CD8-positive, alpha-beta memory T cell (primary cell): ENCODE results near the gene MAGI2. TPM values are rescaled to one million over a fixed set of nuclear protein-coding genes. Genes with fewer than 3 reads are reported as not detected.

Experiments used
- CTCF ChIA-PET: fragments of 350-600 bp; sonication (Branson Sonifier 250); formaldehyde crosslinking; loops from one replicate; lab custom pipeline; 2021; ENCODE audit warnings: antibody characterized with exemption; lab: Charles Lee
- POLR2A ChIA-PET: fragments of 350-600 bp; sonication (Branson Sonifier 250); formaldehyde crosslinking; loops from one replicate; lab custom pipeline; 2021; ENCODE audit warnings: antibody characterized with exemption; lab: Charles Lee
- DNase-seq, 5 donors: peaks; one replicate each; pipeline versions ENCODE4 v3.0.0 to v3.0.0-alpha.2; 2020 to 2022; ENCODE audit warnings: mixed read lengths in 1 of 5
- H3K27ac ChIP-seq: one replicate; pipeline ENCODE4 v1.7.0; 2013; ENCODE audit warnings: low read depth, mild to moderate bottlenecking, low read length, moderate library complexity
- H3K27me3 ChIP-seq: 2 replicates; pipeline ENCODE4 v1.7.0; 2013; ENCODE audit warnings: low read length, mild to moderate bottlenecking; ENCODE audit not compliant: insufficient read depth, poor library complexity, severe bottlenecking
- H3K36me3 ChIP-seq: 2 replicates; pipeline ENCODE4 v1.7.0; 2013; ENCODE audit warnings: mild to moderate bottlenecking, low read length, moderate library complexity; ENCODE audit not compliant: insufficient read depth
- H3K4me1 ChIP-seq: 2 replicates; pipeline ENCODE4 v1.7.0; 2013; ENCODE audit warnings: mild to moderate bottlenecking, low read length, moderate library complexity; ENCODE audit not compliant: insufficient read depth
- H3K4me3 ChIP-seq: 2 replicates; pipeline ENCODE4 v1.7.0; 2013; ENCODE audit warnings: mild to moderate bottlenecking, low read length
- H3K9me3 ChIP-seq: 2 replicates; pipeline ENCODE4 v1.7.0; 2013; ENCODE audit warnings: mild to moderate bottlenecking, low read length
- H3K27ac Mint-ChIP-seq, 8 donors: one replicate each; pipeline ENCODE4 v1.8.0; 2020 to 2021; ENCODE audit warnings: mixed read lengths in 8 of 8, mild to moderate bottlenecking in 6 of 8, inconsistent platforms in 3 of 8, moderate library complexity in 3 of 8
- H3K27me3 Mint-ChIP-seq, 2 donors: one replicate each; pipeline ENCODE4 v1.8.0; 2020 to 2021; ENCODE audit warnings: mixed read lengths in 2 of 2, mild to moderate bottlenecking in 1 of 2, moderate library complexity in 1 of 2
- H3K36me3 Mint-ChIP-seq, 3 donors: one replicate each; pipeline ENCODE4 v1.8.0; 2020 to 2021; ENCODE audit warnings: mixed read lengths in 3 of 3, inconsistent platforms in 1 of 3, mild to moderate bottlenecking in 1 of 3
- H3K4me1 Mint-ChIP-seq, 3 donors: one replicate each; pipeline ENCODE4 v1.8.0; 2020 to 2021; ENCODE audit warnings: mixed read lengths in 3 of 3, inconsistent platforms in 1 of 3, mild to moderate bottlenecking in 1 of 3
- H3K4me3 Mint-ChIP-seq, 7 donors: one replicate each; pipeline ENCODE4 v1.8.0; 2020 to 2021; ENCODE audit warnings: mixed read lengths in 7 of 7, mild to moderate bottlenecking in 6 of 7, moderate library complexity in 4 of 7, inconsistent platforms in 2 of 7
- H3K9me3 Mint-ChIP-seq, 5 donors: one replicate each; pipeline ENCODE4 v1.8.0; 2020 to 2022; ENCODE audit warnings: mixed read lengths in 5 of 5, mild to moderate bottlenecking in 3 of 5, moderate library complexity in 2 of 5, inconsistent platforms in 1 of 5
- polyA plus RNA-seq: library from polyadenylated mRNA; unstranded; fragments of 300-500 nt; fragmentation: Illumina TruSeq; gene quantifications from one replicate; pipeline ENCODE4 v1.2.3, GENCODE V29; 2021
- total RNA-seq, 2 experiments: library from RNA; stranded (reverse); gene quantifications; one replicate each; pipeline ENCODE4 v1.2.3, GENCODE V29; 2021

The MAGI2 gene
- total and polyA plus RNA-seq, 3 experiments from 2014 or later = 0.26 to 0.33 TPM; not detected in 1

DNA sequence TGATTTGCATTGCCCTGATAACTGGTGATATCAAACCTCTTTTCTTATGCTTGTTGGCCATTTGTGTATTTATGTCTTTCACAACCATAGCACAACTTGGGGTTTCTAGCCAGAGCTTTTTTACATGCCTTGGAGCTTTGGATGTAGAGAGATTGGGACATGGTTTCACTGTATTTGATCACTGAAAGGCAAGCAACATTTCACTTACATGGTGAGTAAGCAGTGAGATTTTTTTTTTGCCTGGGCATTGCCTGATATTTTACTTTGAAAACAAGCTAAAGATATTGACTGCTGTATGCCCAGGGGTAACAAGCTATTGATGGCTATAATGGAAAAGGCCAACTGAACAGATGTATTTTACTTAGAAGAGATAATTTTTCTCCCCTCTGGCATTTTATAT is 1395.9 kb downstream of the MAGI2 start:
- H3K4me1 Mint-ChIP-seq = no peaks in the 10 kb centered on the region
- peaks cover 18 to 51% of the 10 kb centered on the region in 2 donors for H3K27me3 Mint-ChIP-seq
- no peak overlapping the region for H3K27ac ChIP-seq
- H3K36me3 ChIP-seq = no peaks in the 10 kb centered on the region
- ChIA-PET POLR2A (no interaction called here), CTCF (interaction anchor here (1.7 kb wide), 1 partner anchor 38 kb away, joined by 3 read pairs; no protein-coding TSS in a partner anchor)
- no peaks in the 10 kb centered on the region for H3K27me3 ChIP-seq
- no peaks in the 10 kb centered on the region for H3K9me3 Mint-ChIP-seq
- no peak overlapping the region for H3K4me3 Mint-ChIP-seq
- DNase-seq = no peak
- no peaks in the 10 kb centered on the region for H3K36me3 Mint-ChIP-seq
- H3K4me1 ChIP-seq = no peaks in the 10 kb centered on the region
- H3K27ac Mint-ChIP-seq = no peak overlapping the region
- no peak overlapping the region for H3K4me3 ChIP-seq
- no peaks in the 10 kb centered on the region for H3K9me3 ChIP-seq

DNA sequence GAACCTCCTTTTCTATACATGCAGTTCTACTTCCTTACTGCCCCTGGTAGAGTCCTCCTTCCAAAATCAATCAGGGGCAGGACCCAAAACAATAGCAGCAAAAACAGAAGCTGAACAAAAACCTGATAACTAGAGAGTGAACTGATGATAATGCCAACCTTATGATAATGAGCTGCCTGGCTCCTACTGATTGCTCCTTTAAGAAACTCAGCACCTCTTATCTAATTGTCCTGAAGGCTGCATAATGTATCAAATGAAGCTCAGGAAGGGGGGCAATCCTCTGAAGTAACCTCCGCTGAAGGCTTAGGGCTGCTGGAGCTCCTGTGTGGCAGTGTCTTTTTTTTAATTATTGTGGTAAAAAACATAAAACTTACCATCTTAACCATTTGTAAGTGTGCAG is 1397.9 kb downstream of the MAGI2 start:
- DNase-seq = no peak
- H3K4me3 Mint-ChIP-seq = no peak overlapping the region
- H3K4me1 ChIP-seq = no peaks in the 10 kb centered on the region
- H3K27me3 Mint-ChIP-seq = peaks cover 18 to 45% of the 10 kb centered on the region in 2 donors
- CTCF ChIA-PET = interaction anchor here (0.8 kb wide), 1 partner anchor 115 kb away, joined by 3 read pairs; no protein-coding TSS in a partner anchor
- no peaks in the 10 kb centered on the region for H3K36me3 ChIP-seq
- no peak overlapping the region for H3K27ac ChIP-seq
- H3K9me3 ChIP-seq = no peaks in the 10 kb centered on the region
- no peaks in the 10 kb centered on the region for H3K9me3 Mint-ChIP-seq
- H3K36me3 Mint-ChIP-seq = no peaks in the 10 kb centered on the region
- no peaks in the 10 kb centered on the region for H3K4me1 Mint-ChIP-seq
- no peaks in the 10 kb centered on the region for H3K27me3 ChIP-seq
- POLR2A ChIA-PET = no interaction called here
- H3K27ac Mint-ChIP-seq = no peak overlapping the region
- H3K4me3 ChIP-seq = no peak overlapping the region

DNA sequence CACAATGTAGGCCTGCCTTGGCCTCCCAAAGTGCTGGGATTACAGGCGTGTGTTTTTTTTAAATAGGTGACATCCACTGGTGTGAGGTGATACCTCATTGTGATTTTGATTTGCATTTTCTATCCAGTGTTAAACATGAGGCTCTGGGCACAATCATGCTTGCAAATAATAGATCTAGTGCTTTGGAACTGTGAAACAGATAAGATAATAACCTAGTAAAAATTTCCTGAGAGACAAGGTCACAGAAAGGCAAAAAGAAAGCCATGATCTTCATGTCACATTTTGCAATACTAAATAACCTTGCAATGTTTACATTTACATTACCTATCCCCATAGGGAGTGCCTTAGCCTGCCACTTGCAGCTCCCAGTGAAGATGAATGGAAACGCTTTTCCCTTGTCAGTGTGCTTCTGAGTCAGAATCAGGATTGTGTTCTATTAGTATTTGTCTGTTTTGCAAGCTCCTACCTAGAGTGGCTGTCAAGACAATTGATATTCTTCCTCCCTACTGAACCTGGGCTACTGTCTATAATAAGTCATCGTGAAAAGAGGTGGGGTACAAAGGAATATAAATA is 1398.4 kb downstream of the MAGI2 start:
- Mint-ChIP-seq H3K36me3 (no peaks in the 10 kb centered on the region), H3K9me3 (no peaks in the 10 kb centered on the region), H3K27ac (no peak overlapping the region), H3K4me1 (no peaks in the 10 kb centered on the region), H3K27me3 (peaks cover 18 to 40% of the 10 kb centered on the region in 2 donors), H3K4me3 (no peak overlapping the region)
- CTCF ChIA-PET = interaction anchor here (0.8 kb wide), 1 partner anchor 115 kb away, joined by 3 read pairs; no protein-coding TSS in a partner anchor
- no peaks in the 10 kb centered on the region for H3K4me1 ChIP-seq
- H3K9me3 ChIP-seq = no peaks in the 10 kb centered on the region
- no peak overlapping the region for H3K4me3 ChIP-seq
- no peak overlapping the region for H3K27ac ChIP-seq
- POLR2A ChIA-PET = no interaction called here
- no peak for DNase-seq
- H3K36me3 ChIP-seq = no peaks in the 10 kb centered on the region
- no peaks in the 10 kb centered on the region for H3K27me3 ChIP-seq

DNA sequence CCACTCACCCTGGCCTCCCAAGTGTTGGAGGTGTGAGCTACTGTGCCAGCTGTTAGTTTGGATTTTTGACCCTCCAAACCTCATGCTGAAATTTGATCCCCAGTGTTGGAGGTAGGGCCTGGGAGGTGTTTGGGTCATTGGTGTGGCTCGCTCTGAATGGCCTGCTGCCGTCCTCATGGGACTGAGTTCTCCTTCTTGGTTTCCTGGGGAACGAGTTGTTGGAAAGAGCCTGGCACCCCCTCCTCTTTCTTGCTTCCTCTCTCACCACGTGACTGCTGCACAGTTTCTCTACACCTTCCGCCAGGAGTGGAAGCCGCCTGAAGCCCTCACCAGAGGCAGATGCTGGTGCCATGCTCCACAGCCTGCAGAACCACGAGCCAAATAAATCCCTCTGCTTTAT is 1401.4 kb downstream of the MAGI2 start:
- no peak overlapping the region for H3K27ac ChIP-seq
- no peak for DNase-seq
- no peaks in the 10 kb centered on the region for H3K4me1 ChIP-seq
- H3K36me3 ChIP-seq = no peaks in the 10 kb centered on the region
- Mint-ChIP-seq H3K36me3 (no peaks in the 10 kb centered on the region), H3K27me3 (peaks cover 5 to 27% of the 10 kb centered on the region in 2 donors), H3K4me3 (no peak overlapping the region), H3K4me1 (no peaks in the 10 kb centered on the region), H3K27ac (no peak overlapping the region), H3K9me3 (no peaks in the 10 kb centered on the region)
- no peak overlapping the region for H3K4me3 ChIP-seq
- no peaks in the 10 kb centered on the region for H3K27me3 ChIP-seq
- no peaks in the 10 kb centered on the region for H3K9me3 ChIP-seq
- ChIA-PET CTCF (no interaction called here), POLR2A (no interaction called here)

DNA sequence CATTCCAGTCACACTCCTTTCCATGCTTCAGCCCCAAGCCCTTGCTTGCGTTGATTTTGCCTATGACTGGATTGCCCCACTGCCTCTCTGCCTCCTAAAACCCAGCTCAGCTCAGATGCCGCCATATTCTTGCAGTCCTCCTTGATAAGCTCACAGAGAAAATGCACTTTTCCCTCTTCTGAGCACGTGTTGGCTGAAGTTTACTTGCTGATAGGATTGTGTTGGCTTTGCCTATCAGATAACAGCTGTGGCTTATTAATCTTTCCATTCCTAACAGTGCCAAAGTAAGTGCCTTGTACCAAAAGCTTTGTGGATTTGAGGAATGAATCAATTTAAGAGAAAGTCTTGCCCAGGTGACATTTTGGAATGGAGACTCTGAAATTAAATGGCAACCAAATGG is 1405.7 kb downstream of the MAGI2 start:
- ChIA-PET POLR2A (no interaction called here), CTCF (no interaction called here)
- no peak for DNase-seq
- Histone ChIP-seq H3K9me3 (no peaks in the 10 kb centered on the region), H3K36me3 (no peaks in the 10 kb centered on the region), H3K27ac (no peak overlapping the region), H3K4me3 (no peak overlapping the region), H3K4me1 (no peaks in the 10 kb centered on the region), H3K27me3 (no peaks in the 10 kb centered on the region)
- Mint-ChIP-seq H3K9me3 (no peaks in the 10 kb centered on the region), H3K36me3 (no peaks in the 10 kb centered on the region), H3K27ac (no peak overlapping the region), H3K4me3 (no peak overlapping the region), H3K27me3 (peaks cover 0 to 11% of the 10 kb centered on the region in 2 donors), H3K4me1 (no peaks in the 10 kb centered on the region)

DNA sequence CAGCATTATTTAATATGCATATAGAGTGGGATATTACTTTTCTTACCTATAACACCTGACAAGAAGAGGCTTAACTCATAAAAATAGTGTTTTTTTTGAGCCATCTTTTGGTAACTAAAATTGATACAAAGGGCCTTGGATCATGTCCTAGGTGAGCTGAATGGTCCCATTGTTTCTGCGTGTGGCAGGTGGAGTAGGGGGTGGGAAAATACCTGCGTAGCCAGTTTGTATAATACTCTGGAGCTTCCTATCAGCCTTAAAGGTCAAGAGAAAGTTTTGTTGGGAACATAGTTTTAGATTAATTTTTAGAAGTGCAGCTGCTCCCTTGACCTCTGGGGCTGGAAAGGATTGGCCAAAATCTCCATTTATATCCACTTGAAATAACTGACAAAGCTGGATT is 1410.3 kb downstream of the MAGI2 start:
- POLR2A ChIA-PET = interaction anchor here (0.9 kb wide), 1 partner anchor 10 kb away, joined by 3 read pairs; no protein-coding TSS in a partner anchor
- CTCF ChIA-PET = interaction anchor here (1.2 to 5.5 kb wide), 3 partner anchors 15 to 392 kb away, joined by 4 to 51 read pairs (median 5); no protein-coding TSS in a partner anchor
- Histone ChIP-seq H3K36me3 (no peaks in the 10 kb centered on the region), H3K9me3 (no peaks in the 10 kb centered on the region), H3K4me3 (no peak overlapping the region), H3K27ac (no peak overlapping the region), H3K4me1 (no peaks in the 10 kb centered on the region), H3K27me3 (no peaks in the 10 kb centered on the region)
- Mint-ChIP-seq H3K27ac (no peak overlapping the region), H3K36me3 (no peaks in the 10 kb centered on the region), H3K4me1 (peaks cover 0 to 5% (median 2%) of the 10 kb centered on the region in 3 donors), H3K4me3 (no peak overlapping the region), H3K27me3 (peaks cover 3 to 22% of the 10 kb centered on the region in 2 donors), H3K9me3 (no peaks in the 10 kb centered on the region)
- no peak for DNase-seq

DNA sequence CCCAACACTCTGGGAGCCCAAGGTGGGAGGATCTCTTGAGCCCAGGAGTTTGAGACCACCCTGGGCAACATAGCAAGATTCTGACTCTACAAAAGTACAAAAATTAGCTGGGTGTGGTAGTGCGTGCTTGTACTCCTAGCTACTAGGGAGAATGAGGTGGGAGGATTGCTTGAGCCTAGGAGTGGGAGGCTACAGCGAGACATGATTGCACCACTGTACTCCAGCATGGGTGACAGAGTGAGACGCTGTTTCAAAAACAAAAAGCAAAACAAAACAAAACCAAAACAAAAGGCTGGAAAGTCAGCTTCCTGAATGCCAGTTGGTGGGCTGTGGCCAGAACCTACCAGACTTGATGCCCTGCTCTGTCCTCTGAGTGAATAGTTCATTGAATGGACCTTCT is 1412.0 kb downstream of the MAGI2 start:
- no peak for DNase-seq
- Mint-ChIP-seq H3K27ac (peak overlapping the region in 1 of 8 donors; percentile 93), H3K4me1 (peaks cover 0 to 5% (median 2%) of the 10 kb centered on the region in 3 donors), H3K4me3 (no peak overlapping the region), H3K9me3 (no peaks in the 10 kb centered on the region), H3K27me3 (peaks cover 3 to 26% of the 10 kb centered on the region in 2 donors), H3K36me3 (no peaks in the 10 kb centered on the region)
- Histone ChIP-seq H3K36me3 (no peaks in the 10 kb centered on the region), H3K27ac (no peak overlapping the region), H3K4me1 (no peaks in the 10 kb centered on the region), H3K9me3 (no peaks in the 10 kb centered on the region), H3K4me3 (no peak overlapping the region), H3K27me3 (peaks cover 3% of the 10 kb centered on the region)
- ChIA-PET POLR2A (no interaction called here), CTCF (interaction anchor here (0.5 to 5.5 kb wide), 6 partner anchors 9 to 390 kb away, joined by 3 to 51 read pairs (median 6); no protein-coding TSS in a partner anchor)
